NK-92 (cell line): Measurements from ENCODE around the gene MALRD1.
"Not testable (repeated sequence)": the region's sequence is repeated elsewhere in the genome, so short reads cannot be mapped to it uniquely, and the experiment has no call there.

Experiments
- DNase-seq: peaks from one replicate; lab custom pipeline; 2025; ENCODE audit not compliant: unreplicated experiment; lab: John Stamatoyannopoulos, UW

The MALRD1 gene

DNA sequence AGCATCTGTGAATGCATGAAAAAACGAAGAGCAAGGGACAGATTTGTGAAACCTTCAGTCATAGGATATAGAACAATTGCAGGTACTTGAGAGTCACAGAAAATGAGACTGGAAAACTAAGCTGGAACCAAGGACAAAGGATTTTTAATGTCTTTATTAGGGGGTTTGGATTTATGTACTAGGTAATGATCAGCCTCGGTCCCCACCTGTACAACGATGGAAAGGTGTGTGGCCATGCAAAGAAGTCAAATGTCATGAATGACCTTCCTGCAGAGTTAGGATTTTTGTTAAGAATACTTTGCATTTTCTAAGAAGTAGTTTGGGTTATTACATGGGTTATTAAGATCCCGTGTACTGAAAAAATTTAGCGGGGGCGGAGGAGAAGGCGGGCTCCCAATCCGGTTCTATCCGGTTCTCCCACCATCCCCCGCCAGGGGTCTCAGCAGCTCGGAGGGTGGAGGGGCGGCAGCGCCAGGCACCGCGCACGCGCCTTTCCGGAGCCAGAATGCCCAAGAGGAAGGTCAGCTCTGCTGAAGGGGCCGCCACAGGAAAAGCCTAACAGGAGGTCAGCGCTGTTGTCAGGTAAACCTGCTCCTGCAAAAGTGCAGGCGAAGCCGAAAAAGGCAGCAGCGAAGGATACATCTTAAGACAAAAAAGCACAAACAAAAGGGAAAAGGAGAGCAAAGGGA is 440.1 kb downstream of the MALRD1 start:
- no peak for DNase-seq

DNA sequence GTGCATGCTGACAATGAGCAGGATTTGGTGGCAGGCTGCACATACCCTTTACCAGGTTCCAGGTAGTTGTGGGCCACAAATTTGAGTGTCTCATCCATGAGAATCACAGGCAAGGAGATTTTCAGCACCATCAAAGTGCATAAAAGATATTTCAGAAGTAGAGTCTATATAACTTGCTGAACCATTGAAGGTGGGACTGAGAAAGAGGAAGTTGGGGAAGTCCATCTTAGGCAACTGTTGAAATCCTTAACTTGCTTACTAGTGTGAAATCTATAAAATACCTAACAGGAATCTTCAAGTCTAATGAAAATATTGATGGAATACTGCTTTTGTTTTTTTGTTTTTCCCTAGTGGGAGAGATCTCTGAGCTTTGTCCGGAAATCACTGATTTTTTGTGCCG is 442.6 kb downstream of the MALRD1 start:
- DNase-seq: no peak

DNA sequence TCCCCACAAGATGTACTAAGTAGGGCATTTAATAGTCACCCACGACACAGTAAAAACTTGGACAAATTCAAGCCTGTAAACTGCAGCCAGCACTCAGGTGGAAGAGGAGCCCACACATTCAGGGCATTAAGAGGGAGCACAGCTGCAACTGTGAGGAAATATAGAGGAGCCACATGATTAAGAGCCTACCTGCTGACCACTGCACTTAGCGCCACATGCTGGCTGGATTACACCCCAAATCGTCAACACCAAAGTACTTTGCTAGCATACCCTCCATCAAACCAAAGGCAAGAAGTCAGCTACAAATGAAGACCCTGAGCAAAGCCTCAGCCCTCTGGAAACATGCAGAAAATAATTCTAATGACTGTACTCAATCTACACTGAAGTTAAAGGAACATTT is 445.3 kb downstream of the MALRD1 start:
- DNase-seq: no peak

DNA sequence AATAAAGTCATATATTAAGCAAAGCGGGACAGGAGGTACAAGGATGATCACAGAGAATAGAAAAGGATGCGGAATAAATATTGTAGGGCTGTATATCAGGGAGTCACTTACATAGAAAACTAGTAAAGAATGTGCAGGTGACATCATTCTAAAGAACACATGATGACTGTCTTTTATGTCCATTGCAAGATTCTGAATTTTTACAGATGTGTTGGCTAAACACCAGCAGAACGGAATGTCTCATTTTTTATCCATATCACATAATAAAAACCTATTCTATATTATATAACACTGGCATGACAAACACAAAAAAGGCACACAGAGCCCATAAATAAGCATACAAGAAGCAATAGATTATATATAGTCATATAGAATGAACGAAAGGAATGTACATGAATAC is 448.4 kb downstream of the MALRD1 start:
- DNase-seq: no peak

DNA sequence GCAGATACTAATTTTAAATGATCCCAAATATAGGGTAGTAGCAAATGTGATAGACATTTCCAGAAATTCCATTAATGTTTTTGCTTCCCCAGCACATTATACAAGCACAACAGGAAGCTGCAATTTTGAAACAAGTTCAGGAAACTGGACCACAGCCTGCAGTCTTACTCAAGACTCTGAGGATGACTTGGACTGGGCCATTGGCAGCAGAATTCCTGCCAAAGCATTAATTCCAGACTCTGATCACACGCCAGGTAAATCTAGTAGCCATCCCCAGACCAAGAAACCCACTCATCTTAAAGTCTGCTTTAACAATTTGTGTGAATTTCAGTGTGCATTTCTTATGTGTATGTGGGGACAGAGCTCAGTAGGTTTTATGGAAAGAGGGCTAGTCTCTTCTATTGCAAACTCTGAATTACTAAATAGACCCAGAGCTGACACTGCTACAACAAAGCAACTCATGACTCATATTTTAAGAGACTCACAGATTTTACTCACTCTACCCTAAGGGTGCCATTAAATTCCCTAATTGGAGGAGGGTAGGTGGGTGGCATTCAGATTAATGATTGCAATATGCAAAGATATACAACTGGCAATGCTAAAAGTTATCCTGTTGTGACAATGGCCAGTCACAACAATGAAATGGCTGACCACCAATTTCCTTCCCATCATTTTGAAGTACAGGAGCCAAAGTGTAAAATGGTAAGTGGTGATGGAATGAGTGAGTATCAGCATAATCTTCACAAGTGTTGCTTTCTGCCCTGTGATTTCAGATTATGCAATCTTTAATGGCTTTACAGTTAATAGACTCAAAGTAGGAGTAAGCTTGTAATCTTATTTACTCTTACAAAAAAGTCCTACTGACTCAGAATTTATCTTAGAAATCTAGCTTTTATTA is 450.0 kb downstream of the MALRD1 start:
- DNase-seq: no peak

DNA sequence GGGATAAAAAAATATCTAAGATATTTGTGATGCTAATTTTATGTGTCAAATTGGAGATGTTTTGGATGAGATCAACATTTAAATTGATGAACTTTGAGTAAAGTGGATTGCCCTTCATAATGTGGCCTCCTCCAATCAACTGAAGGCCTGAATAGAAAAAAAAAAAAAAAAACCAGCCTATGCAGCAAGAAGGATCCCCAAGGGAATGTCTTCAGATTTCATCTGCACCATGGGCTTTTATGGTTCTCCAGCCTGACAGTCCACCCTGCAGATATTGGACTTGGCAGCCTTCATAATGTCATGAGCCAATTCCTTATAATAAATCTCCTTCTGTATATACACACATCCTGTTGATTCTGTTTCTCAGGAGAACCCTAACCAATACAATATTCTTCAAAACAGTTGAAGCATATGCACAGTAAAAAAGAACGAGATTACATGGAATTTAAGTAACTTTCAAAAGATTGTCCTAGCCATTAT is 450.7 kb downstream of the MALRD1 start:
- no peak for DNase-seq

DNA sequence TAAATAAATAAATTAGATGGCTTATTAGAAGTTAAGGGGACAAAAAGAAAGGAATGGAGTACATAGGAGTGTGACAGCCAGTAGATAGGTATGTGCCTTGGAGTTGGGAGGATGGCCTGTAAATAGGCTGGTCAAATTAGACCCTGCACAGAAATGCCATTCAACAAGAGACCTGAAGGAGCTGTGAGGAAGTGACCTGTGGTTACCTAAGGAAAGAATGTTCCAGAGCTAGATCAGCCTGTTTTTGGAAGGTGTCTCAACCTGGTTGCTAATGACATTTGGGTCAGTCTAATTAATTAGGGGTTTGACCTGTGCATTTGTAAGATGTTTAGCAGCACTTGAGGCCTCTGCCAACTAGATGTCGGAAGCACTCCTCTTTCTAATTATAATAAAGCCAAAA is 452.4 kb downstream of the MALRD1 start:
- no peak for DNase-seq

DNA sequence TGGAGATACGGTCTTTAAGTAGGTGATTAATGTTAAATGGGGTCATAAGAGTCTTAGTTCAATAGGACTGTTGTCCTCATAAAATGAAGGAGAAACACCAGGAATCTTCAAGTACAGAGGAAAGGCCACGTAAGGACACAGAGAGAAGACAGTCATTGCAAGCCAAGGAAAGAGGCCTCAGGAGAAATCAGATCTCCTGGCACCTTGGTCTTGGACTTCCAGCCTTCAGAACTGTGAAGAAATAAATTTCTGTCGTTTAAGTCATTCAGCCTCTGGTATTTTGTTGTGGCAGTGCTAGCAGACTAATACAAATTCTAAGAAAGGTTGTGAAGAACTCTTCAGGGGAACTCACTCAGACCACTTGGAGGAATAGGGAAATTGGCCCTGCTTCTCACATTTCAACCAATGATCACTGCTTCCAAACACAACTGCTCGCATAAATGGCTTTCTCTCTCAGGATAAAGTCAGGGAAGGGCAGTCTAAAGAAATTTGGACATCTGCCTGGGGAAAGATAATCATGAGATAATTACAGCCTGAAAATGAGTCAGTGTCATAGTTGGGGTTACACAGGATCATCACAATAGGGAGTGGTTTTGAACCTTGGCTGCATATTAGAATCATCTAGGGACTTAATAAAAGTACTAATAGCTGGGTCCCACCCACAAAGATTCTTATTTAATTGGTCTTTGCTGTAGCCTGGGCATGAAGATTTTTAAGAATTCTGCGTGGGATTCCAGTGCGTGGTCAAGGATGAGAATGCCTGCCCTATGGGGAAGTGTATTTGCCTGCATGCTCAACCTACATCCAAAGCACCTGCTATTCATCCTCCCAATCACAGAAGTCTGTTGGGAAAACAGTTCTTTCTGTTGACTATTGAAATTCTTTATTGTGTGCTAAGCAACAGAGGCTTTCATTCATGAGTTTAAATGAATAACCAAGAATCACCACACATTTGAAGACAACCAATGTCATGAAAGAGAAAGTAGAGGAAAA is 457.0 kb downstream of the MALRD1 start:
- no peak for DNase-seq

DNA sequence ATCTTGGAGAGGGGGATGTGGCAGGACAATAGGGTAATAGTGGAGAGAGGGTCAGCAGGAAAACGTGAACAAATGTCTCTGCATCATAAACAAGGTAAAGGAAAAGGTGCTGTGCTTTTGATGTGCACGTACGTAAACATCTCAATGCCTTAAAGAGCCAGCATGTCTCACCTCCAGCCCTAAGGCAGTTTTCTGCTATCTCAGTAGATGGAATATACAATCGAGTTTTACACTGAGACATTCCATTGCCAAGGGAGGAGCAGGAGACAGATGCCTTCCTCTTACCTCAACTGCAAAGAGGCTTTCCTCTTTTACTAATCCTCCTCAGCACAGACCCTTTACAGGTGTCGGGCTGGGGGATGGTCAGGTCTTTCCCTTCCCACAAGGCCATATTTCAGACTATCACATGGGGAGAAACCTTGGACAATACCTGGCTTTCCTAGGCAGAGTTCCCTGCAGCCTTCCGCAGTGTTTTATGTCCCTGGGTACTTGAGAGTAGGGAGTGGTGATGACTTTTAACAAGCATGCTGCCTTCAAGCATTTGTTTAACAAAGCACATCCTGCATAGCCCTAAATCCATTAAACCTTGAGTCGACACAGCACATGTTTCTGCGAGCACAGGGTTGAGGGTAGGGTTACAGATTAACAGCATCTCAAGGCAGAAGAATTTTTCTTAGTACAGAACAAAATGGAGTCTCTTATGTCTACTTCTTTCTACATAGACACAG is 461.6 kb downstream of the MALRD1 start:
- DNase-seq: not testable (repeated sequence)

DNA sequence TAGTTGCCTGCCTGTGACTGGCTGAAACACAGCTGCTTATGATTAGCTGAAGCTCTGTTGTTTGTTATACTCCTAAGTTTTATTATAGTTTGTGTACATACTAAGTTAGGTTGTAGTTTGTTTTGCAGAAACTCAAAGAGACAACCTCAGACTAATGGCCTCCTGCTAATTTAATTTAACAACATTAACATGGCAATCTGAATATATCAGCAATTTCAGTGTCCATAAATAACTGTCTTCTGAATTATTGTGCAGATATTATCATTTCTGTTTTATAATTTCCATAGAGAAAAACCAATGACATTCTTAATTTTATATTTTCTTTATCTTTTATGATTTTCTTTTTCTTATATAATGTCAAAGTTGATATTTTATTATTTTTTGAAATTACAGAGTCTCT is 469.5 kb downstream of the MALRD1 start:
- DNase-seq: no peak

DNA sequence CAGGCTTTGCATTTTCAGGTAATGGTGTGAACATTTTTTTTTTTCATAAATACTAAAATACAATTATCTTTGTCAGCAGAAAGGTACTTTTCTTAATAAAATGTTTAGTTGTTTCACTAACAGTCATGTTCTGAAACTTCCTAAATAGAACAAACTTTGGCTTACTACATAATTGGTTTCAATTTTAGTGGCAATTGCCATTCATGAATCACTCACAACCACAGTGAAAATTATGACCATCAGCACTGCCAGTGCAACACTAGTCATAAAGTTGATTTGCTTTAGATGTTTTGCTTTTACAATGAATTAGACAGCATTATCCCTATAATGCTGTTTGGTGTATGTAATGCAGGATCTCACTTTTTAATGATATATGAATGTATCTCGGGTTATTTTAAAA is 470.0 kb downstream of the MALRD1 start:
- no peak for DNase-seq

DNA sequence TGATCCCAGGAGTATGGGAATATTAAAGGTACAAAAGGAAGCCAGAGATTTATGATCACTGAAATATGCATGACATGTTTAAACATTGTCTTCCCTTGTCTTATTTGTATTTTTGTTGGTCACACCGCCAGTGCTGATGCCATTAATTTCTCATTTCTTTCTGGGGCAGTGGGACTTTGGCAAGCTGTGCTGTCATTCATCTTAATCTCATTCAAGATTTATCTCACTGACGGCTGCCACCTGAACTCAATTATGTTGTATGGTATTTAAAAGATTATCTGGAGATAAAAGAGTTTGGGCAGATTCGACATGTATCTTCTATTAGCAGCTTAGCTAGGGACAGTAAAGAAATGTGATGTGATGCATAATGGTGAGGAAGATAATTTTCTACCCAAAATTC is 482.7 kb downstream of the MALRD1 start:
- no peak for DNase-seq

DNA sequence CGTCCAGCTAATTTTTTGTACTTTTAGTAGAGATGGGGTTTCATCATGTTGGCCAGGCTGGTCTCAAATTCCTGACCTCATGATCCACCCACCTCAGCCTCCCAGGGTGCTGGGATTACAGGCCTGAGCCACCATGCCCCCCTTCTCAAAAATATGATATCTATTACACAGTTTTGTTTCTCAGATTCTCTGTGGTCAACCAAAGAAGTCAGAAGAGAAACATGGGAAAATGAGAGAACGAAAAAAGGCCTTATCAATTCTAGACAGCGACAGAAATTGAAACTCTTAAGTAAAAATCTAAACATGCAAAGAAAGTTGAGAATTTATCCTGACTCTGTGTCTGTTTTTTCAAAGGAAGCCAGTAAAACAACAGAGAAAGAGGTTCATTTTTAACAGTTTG is 483.8 kb downstream of the MALRD1 start:
- no peak for DNase-seq

DNA sequence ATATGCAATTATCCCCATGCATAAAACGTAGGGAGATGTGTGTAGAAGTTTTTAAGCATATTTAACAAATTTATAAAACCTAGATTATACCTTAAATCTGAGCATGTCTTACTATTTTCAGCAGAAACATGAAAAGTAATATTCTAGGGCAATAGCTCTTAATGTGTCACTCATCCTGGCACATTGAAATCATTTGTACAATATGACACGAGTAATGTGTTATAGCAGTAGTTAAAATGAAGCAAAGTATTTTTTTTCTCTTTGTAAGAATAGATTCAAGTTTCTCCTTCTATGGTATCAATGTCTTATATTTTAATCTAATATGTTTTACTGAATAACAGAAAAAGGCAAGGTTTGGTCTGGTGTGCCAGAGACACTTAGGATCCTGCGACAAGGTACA is 492.7 kb downstream of the MALRD1 start:
- no peak for DNase-seq

DNA sequence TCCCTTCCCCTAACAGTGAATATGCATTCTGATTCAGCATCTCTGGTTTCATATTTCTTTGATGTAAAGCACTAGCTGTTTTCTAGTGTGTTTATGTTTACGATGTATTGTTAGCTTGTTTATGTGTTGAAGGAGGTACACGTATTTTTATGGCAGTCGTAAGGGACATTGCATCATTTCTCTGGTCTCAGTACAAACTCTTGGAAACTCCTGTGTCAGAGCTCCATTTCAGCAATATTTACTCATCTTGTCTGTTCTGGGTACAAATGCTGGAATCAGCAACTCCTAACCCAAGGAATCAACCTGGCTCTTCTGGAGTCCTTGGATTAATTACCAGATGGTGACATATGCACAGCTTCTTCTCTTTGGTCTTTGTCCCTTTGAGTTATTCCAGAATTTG is 497.6 kb downstream of the MALRD1 start:
- DNase-seq: no peak

DNA sequence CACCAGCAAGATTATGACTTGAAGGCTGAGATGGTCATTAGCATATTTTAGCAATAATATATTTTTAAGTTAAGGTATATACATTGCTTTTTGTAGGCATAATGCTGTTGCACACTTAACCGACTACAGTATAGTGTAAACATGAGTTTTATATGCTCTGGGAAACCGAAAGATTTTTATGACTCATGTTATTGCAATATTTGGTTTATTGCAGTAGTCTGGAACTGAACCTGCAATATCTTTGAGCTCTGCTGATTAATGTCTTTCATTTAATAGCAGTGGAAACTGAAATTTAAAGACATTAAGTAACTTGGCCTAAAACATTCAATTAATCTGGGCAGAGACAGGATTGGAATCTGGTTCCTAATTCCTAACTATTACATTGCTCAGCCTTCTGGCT is 500.9 kb downstream of the MALRD1 start:
- no peak for DNase-seq

DNA sequence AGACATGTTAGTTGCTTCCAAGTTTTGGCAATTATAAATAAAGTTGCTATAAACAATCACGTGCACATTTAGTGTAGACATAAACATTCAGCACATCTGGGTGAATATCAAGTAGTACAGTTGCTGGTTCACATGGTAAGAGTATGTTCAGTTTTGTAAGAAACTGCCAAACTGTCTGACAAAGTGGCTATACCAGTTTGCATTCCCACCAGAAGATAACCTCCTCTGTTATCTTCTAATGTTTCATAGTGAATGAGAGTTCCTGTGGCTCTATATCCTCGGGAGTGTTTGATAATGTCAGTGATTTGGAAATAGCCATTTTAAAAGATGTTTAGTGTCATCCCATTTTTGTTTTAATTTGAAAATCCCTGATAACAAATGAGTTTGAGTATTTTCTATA is 508.1 kb downstream of the MALRD1 start:
- DNase-seq: no peak

DNA sequence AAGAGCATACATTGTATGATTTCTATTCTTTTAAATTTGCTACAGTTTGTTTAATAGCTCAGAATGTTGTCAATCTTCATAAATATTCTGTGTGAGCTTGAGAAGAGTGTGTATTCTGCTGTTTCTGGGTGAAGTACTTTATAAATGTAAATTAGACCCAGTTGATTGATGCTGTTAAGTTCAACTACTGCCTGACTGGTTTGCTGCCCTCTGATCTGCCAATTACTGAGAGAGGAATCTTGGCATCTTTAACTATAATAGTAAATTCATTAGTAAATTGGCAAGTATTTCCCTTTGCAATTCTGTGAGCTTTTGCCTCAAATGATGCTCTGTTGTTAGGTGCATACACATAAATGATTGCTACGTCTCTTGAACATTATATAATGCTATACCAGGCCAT is 512.6 kb downstream of the MALRD1 start:
- no peak for DNase-seq

DNA sequence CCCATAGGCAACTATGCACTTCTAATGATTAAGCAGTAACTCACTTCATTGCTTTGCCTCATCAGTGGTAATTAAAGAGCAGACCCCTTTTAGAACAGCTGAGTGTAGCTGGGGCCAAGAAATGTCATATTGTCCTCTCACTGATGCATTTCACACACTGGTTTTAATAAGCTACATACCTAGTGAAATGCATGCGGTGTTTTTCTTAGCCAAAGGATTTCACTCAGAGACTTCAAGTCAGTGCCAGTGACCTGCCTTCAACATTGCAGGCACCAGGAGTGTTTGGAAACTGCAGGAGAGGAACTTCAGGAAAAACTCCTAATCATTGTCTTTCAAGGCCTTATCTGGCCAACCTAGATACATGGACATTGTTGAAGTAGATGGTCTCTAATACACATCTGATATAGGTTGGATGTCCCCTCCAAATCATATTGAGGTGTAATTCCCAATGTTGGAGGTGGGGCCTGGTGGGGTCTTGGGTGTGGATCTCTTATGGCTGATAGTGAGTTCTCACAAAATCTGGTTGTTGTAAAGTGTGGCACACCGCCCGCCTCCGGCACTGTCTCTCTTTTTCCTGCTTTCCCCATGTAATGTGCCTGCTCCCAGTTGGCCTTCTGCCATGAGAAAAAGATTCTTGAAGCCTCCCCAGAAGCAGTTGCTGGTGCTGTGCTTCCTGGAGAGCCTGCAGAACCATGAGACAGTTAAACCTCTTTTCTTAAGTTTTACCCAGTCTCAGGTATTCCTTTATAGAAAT is 515.0 kb downstream of the MALRD1 start:
- DNase-seq: no peak

DNA sequence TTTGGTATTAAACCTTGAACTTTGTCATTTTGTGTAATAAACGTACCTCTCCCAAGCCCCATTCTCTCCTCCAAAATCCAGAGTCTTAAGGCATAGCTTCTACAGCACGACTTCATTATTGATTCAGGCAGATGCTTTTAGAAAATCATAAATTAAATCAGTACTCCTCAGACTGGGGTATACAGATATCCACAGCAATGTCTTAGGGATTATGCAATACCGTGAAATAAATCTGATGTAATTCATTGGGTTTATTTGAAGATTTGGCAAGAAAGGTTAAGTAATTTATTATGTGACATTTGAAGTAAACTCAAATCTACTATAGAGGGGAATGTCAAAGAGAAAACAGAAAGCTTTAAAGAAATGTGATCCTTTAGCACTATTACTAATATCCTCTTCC is 521.5 kb downstream of the MALRD1 start:
- no peak for DNase-seq
